Ecto neural progenitor cell (in vitro differentiated cells): ENCODE data around the gene INPP4B.

Experiments used
- DNase-seq: peaks from one replicate; pipeline ENCODE4 v3.0.0-alpha.2; 2018; ENCODE audit warnings: low spot score

The INPP4B gene

DNA sequence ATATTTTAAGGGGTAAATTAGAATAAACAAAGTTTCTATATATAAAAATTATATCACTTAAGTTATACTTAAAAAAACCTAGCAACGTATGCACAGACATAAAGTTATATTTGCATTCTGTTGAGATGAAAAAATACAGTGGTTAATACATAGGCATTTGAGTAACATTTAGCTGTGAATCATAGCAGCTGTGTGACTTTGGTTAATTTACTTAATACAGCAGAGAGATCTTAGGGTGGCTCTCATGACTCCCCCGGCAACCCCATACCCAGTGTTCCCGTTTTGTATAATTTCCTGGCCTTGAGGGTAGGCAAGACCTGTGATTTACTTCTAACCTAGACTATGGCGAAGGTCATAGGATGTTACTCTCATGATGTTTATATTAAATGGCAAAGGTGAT lies 504.8 kb downstream of the INPP4B start:
- no peak for DNase-seq

DNA sequence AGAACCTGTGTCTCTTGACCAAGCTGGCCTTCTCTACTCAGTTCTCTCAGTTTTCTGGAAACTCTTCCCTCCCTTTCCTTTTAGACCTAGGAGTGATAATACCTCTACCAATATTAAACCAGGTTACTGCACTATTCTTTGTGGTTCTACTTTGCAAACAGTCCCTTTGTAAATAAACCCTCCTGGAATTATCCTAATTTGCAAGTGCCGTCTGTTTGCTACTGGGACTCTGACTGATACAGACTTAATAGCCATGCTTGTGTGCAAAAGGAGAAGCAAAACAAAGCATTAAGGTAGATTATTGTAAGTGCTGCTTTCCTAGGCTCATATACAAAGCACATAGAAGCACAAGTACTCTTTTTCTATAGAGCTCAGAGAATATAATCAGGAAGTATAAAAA lies 507.0 kb downstream of the INPP4B start:
- DNase-seq, result no peak

- DNase-seq, result no peak
Measured at GRCh38 chr4:142336251-142336934, 509.7 kb downstream of the INPP4B start.

DNA sequence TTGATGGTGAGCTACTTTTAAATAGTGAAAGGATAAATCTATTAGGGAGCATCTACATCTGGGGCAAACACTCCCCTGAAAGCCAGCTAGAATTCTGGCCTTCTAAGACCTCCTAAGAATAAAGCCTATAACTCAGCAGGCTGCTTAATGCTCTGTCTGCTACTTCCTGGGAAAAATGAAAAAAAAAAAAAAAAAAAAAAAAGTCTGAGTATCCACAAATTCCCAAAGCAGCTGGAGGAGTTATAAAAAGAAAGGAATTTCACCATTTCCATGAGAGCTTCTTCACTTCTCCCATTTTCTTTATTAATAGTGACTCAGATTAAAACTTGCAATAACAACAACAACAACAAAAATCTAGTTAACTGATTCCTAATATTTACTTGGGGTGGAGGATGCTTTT lies 511.2 kb downstream of the INPP4B start:
- DNase-seq, result no peak

DNA sequence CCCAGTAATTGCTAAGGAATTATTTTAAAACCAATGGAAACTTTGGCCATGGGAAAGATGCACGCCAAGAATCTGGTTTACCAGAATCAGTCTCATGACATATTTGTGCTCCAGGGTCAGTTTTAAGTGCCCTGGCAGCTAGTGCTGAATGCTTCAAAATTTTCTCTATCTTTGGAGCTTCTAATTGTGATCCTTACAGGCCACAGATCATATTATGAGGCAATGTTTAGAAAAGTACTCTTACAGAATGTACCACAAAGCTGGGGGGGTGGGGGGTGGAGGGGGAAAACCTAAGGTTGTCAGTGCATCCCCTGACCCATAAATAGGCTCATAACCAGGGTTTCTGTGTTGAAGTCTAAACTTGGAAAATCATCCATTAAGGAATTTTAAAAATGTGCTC lies 514.5 kb downstream of the INPP4B start:
- no peak for DNase-seq

GRCh38 chr4:142331132-142331531 lies 515.0 kb downstream of the INPP4B start:
- DNase-seq, result no peak

- no peak for DNase-seq
Measured at GRCh38 chr4:142330311-142330710, 515.8 kb downstream of the INPP4B start.

DNA sequence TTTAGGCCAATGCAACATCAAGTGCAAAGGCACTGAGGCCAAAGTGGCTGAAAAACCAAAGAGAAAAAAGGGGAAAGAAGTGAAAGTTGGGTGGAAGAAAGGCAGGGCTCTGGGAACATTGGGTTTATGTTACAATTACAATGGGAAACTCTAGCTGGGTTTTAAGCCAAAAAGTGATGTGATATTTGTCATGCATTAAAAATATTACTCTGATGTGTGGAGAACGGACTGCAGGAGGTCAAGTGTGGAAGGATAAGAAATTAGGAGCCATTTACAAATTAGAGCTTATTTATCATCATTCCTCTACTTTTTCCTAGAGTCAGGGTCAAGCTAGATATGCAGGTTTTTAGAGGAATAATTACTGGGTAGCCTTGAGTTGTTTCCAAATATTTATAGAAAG lies 516.8 kb downstream of the INPP4B start:
- no peak for DNase-seq

DNA sequence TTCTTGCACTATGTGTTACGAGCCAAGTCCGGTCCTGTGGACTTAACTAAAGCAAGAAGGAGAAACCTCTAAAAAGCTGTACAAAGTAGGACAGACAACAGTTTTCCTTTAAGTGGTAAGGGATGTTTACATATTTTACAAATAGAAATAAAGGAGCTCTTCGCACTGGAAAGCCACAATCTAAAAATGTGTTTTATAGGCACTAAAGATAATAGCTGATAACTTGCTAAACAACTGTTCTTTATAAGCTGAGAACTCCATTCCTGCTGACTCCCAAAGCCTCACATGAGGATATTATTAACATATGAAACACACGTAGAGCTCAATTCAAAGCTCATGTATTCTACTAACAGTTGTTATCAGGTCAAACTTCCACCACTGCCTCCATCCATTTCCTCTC lies 519.9 kb downstream of the INPP4B start:
- DNase-seq, result no peak

DNA sequence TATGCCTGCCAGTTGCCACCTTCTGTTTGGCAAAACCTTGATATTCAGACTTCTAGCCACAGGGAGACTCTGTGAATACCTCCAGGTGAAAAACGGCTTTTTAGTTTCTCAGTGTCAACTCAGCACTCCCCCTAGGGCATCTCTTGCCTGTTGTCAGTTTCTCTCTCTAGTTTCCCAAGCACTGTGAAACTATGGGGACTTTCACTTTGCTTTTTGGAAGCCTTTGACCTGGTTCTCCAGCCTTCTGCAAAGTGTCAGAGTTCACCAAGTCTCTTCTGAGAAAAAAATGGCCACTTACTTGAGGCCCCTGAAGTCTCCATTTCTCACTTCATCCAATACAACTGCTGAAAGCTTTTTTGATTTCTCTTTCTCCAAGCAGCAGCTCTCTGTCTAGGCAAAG lies 521.5 kb downstream of the INPP4B start:
- DNase-seq, result no peak

DNA sequence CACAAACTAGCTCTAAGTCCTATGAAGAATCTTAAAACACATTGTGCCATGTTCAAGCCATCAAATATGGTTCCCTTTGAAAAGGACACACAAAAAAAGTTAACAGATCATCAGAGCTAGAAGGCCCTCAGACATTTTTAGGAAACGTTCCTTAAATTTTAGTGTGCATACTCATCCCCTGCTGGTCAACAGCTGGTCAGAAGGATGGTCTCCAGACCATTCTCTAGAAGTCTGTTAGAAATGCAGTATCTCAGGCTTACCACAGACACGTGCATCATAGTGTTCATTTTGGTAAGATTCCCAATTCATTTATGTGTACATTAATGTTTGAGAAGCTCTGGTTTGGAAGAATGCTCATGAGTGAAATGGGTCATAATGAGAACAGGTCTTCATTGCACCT lies 523.1 kb downstream of the INPP4B start:
- no peak for DNase-seq

- DNase-seq, result no peak
Measured at GRCh38 chr4:142318280-142318679, 527.8 kb downstream of the INPP4B start.

- no peak for DNase-seq
Measured at GRCh38 chr4:142316913-142317312, 529.2 kb downstream of the INPP4B start.

DNA sequence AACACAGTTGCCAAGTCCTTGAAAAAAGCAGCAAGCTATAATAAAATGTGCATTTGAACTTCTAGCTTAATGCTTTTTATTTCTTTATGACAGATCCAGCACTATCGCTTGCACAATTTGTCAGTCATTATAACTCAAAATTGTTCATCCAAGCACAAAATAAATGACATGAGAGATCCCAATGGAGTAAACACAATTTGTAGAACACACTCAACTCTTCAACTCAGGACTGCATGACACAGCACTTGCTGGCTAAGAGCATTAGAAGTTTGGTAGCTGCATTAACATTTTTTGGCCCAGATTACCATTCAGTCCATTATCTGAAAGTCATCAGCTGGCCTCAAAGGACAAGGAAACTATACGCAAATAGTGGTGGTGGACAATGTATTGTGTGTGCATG lies 530.1 kb downstream of the INPP4B start:
- DNase-seq, result no peak

- no peak for DNase-seq
Measured at GRCh38 chr4:142314686-142315085, 531.4 kb downstream of the INPP4B start.

DNA sequence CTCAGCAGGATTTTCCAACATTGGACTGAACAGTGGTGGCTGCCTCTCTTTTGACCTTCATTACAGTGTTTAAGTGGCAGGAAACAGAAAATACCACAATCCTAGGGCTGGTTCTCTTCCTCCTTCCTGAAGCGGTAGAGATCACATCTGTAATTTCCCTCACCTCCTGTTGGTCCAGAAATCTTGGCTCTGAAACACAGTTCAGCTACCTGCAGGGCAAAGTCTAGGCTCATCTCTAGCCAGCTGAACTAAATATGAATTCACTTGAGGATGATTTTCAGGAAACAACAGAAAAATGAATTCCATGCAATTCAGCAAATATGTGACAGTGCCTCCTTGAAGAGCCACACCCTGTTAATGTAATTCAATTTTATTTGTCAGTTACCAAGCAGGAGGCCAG lies 531.9 kb downstream of the INPP4B start:
- no peak for DNase-seq

GRCh38 chr4:142312391-142312790 lies 533.7 kb downstream of the INPP4B start:
- no peak for DNase-seq

- no peak for DNase-seq
Measured at GRCh38 chr4:142311916-142312315, 534.2 kb downstream of the INPP4B start.

DNA sequence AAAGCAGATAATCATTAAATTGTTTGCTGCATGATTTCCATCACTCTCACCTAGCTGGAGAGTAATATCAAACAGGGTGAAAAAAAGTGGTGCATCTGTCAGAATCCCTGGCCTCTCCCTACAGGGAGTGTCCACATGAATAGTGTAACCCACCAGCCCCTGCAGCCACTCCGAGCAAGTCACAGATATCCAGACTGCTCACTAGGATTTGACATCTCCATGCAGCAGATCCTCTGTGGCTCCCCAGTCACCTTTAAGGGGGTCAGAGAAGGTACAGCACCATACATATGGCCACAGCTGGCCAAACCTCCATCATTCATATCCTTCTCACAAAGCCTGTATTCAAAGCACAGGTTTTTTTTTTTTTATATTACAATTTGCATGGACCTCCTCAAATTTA lies 536.3 kb downstream of the INPP4B start:
- DNase-seq, result no peak

GRCh38 chr4:142307857-142308256 lies 538.2 kb downstream of the INPP4B start:
- no peak for DNase-seq

DNA sequence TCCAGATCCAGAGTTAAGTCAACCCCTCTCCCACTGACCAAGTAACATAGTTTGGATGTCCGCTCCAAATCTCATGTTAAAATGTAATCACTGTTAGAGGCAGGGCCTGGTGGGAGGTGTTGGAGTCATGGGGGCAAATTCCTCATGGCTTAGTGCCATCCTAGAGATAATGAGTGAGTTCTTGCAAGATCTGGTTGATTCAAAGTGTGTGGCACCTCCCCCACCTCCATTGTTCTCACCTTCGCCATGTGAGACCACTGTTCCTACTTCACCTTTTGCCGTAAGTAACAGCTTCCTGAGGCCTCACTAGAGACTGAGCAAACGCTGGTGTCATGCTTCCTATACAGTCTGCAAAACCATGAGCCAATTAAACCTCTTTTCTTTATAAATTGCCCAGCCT lies 548.8 kb downstream of the INPP4B start:
- no peak for DNase-seq

DNA sequence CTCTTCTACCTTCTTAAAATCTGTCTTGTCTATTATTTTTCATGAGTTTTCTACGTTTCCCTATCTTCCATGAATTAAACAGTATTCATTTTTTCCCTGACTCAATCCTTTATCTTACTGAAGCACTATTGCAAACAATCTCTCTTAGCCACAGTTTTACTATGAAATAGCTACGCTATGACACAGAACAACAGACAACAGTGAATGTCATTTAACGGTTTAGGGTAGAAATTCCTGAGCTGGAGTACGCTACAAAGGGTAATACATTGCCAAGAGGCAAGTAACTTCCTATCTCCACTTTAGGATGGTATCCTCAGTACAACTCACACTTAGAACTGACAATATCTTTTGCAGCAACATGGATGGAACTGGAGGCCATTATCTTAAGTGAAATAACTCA lies 552.6 kb downstream of the INPP4B start:
- no peak for DNase-seq

DNA sequence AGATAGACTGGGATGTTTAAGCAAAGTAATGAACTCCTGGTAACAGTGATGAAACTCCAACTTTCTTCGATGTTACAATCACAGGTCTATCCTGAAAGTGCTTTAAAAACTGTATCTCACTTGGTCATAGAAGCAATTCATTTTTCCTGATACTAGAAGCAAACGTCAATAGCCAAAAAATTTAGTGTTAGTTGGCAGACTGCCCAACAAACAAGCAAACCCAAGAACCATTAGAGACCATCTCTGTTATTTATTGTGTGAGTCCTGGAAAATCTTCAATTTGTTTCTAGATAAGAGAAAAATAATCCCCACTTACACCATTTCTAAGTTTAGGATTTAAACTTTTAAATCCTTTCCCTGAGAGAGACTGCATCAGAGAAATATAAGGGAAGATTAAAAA lies 553.9 kb downstream of the INPP4B start:
- DNase-seq, result no peak

- no peak for DNase-seq
Measured at GRCh38 chr4:142291299-142292050, 554.6 kb downstream of the INPP4B start.
